NCI-H345 (cell line): ENCODE results near the gene NOC4L.
"Not testable (repeated sequence)": the region's sequence is repeated elsewhere in the genome, so short reads cannot be mapped to it uniquely, and the experiment has no call there.

ENCODE experiments used
- DNase-seq: peaks from one replicate; lab custom pipeline; 2025; lab: John Stamatoyannopoulos, UW

NOC4L gene

GRCh38 chr12:132144115-132144809 is at the start of gene NOC4L, which contains the start of gene DDX51:
Gene NOC4L, plus strand, starts transcription at chr12:132144457. Its CDS starts 32 bp downstream, at chr12:132144489.
Gene DDX51, minus strand, starts transcription at chr12:132144319. Its CDS starts 23 bp downstream, at chr12:132144296.
- peak; percentile 93 for DNase-seq

- no peak for DNase-seq
Measured at GRCh38 chr12:132095520-132096409, 48.5 kb upstream of the NOC4L start.

- no peak for DNase-seq
Measured at GRCh38 chr12:132099739-132100138, 44.5 kb upstream of the NOC4L start.

GRCh38 chr12:132100306-132101065 is 43.8 kb upstream of the NOC4L start:
- no peak for DNase-seq

GRCh38 chr12:132102297-132102696 is 42.0 kb upstream of the NOC4L start:
- DNase-seq, result no peak

- not testable (repeated sequence) for DNase-seq
Measured at GRCh38 chr12:132103072-132103471, 41.2 kb upstream of the NOC4L start.

- DNase-seq, result no peak
Measured at GRCh38 chr12:132103542-132104308, 40.5 kb upstream of the NOC4L start.

GRCh38 chr12:132105467-132105866 is 38.8 kb upstream of the NOC4L start:
- DNase-seq, result no peak

- no peak for DNase-seq
Measured at GRCh38 chr12:132106921-132107320, 37.3 kb upstream of the NOC4L start.

GRCh38 chr12:132108211-132108832 is 35.9 kb upstream of the NOC4L start:
- DNase-seq, result no peak

- DNase-seq, result no peak
Measured at GRCh38 chr12:132109741-132110140, 34.5 kb upstream of the NOC4L start.

GRCh38 chr12:132110677-132111076 is 33.6 kb upstream of the NOC4L start:
- DNase-seq, result no peak

GRCh38 chr12:132111654-132112304 is 32.5 kb upstream of the NOC4L start:
- no peak for DNase-seq

- no peak for DNase-seq
Measured at GRCh38 chr12:132114667-132115066, 29.6 kb upstream of the NOC4L start.

- DNase-seq, result no peak
Measured at GRCh38 chr12:132115500-132115899, 28.8 kb upstream of the NOC4L start.

- no peak for DNase-seq
Measured at GRCh38 chr12:132116709-132117557, 27.3 kb upstream of the NOC4L start.

- DNase-seq, result no peak
Measured at GRCh38 chr12:132117558-132117875, 26.7 kb upstream of the NOC4L start.

- no peak for DNase-seq
Measured at GRCh38 chr12:132118876-132119275, 25.4 kb upstream of the NOC4L start.

GRCh38 chr12:132121283-132121682 is 23.0 kb upstream of the NOC4L start:
- no peak for DNase-seq
